HuH-7 (cell line): ENCODE results near the gene APOC1.

ENCODE experiments used
- DNase-seq: peaks from one replicate; pipeline ENCODE4 v3.0.0; 2011; ENCODE audit warnings: low spot score

Gene APOC1

GRCh38 chr19:44955505-44956439 is 41.4 kb downstream of the APOC1 start:
- no peak for DNase-seq

- DNase-seq: no peak
These were observed 43.1 kb downstream of the APOC1 start for GRCh38 chr19:44957526-44957925.

GRCh38 chr19:44958090-44958489 is 43.7 kb downstream of the APOC1 start:
- DNase-seq: no peak

DNA sequence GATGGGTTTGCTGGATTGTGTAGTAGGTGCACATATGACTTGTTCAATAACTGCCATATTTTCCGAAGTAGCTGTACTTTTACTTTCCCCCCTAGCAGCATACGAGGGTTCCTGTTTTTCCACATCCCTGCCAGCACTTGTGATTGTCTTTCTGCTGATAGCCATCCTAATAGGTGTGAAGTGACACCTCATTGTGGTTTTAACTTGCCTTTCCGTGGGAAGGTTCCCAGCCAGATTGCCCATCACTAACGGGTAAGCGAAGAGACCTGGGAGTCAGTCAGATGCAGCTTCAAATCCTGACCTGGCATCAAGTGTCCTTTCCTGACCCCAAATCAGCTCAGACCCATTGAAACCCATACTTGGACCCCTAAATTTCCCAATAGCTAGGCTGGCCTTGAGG is 45.3 kb downstream of the APOC1 start:
- DNase-seq: no peak

DNA sequence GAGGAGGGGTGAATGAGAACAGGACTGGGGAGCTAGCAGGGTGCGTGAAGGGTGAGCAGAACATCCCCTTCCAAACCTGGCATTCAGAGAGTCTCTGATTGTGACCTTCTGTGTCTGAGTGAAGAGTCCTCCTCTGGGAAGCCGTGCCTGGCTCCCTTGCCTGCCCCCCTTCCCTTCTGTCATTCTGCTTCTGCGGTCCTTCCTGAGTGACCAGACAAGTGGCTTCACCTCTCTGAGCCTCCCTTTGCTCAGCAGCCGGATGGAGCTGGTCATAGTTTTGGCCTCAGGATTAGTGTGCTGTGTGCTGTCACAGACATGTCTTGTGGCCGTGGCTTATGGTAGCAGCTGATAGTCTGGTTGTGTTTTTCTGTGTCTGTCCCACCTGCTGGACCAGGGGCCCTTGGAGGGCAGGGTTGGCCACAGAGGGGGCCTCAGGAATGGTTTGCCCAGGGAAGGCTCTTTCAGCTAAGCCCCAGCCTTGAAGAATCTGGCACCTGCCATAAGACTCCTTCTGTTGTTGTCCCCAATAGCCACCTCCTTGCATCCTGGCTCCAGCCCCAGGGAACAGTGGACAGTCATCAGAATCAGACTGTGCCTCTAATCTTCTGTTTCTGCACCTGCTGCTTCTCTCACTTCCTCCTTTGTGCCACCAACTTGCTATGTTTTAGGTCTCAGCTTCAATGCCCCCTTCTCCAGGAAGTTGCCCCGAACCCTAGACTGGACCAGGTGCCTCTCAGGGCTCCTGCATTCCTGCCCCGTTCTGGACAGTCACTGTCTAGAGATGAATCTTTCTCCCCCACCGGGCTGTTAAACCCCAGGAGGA is 46.7 kb downstream of the APOC1 start:
- DNase-seq: no peak

DNA sequence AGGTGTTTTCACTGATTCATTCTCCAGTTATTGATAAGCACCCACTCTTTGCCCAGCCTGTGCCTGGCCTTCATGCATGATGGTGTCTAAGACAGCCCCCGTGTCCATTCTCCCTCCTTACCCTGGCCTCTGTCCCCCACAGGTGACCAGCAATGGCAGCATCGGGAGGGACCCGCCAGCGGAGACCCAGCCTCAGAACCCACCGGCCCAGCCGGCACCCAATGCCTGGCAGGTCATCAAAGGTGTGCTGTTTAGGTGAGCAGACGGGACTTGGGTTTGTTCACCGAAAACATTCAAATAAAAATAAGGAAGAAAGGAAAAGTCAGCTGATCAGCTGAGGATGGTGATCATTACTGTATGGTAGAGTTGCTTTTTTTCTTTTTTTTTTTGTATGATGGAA is 47.4 kb downstream of the APOC1 start:
- DNase-seq: no peak

DNA sequence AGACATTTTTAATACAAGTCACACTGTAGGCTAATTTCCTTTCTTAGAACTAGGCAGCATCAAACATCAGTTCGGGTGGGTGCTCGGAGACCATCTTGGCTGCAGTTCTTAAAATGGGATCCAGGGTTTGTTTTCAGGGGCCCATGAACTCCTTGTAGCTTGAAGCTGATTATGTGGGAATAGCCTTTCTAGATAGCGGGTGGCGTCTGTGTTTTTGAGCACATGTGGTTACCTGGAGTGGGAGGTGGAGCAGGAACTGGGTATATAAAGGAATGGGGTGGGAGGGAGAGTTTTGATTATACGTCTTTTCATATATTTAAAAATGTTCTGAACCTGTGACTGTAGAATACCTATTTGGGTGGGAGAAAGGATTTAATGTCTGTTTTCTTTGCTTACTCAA is 53.7 kb downstream of the APOC1 start:
- DNase-seq: no peak

GRCh38 chr19:44968670-44969069 is 54.3 kb downstream of the APOC1 start:
- DNase-seq: no peak
